ENCODE results near the gene JARID2.

Gene JARID2

GRCh38 chr6:15355683-15356099 is 109.8 kb downstream of the JARID2 start:
- Histone ChIP-seq H4K20me1 (ENCODE audit: insufficient read depth, low read length) (0 out of 2 replicates have a peak, but pooled peaks cover 4% of the 10 kb centered on the region), H3K9ac (ENCODE audit: low read length) (no peak overlapping the region), H3K9me2 (ENCODE audit: low read depth, low read length) (no peaks in the 10 kb centered on the region), H3K9me3 (ENCODE audit: low read length) (no peaks in the 10 kb centered on the region), H3K27ac (ENCODE audit: low read depth, low read length, poor library complexity, severe bottlenecking) (no peak overlapping the region), H3K79me2 (ENCODE audit: insufficient read depth, low read length) (no peaks in the 10 kb centered on the region), H3K4me3 (ENCODE audit: low read depth, low read length, poor library complexity, severe bottlenecking) (no peak overlapping the region), H3K4me1 (ENCODE audit: insufficient read depth, low read length, severe bottlenecking) (no peaks in the 10 kb centered on the region), H3K27me3 (ENCODE audit: insufficient read depth, low read length) (peaks cover 8% of the 10 kb centered on the region; the same call in 1 of the 2 replicates), H3F3A (ENCODE audit: insufficient read depth, low read length) (no peaks in the 10 kb centered on the region), H3K4me2 (ENCODE audit: low read length) (no peak overlapping the region), H3K36me3 (ENCODE audit: insufficient read depth, low read length) (no peaks in the 10 kb centered on the region), H2AFZ (ENCODE audit: low read length) (no peak overlapping the region)
- TF ChIP-seq EZH2 (IDR thresholded peaks at IDR 0.05; ENCODE audit: borderline replicate concordance, low read length) = no peak
- TF ChIP-seq CTCF (IDR thresholded peaks at IDR 0.05; ENCODE audit: low read length) = no peak

GRCh38 chr6:15356179-15356578 is 110.3 kb downstream of the JARID2 start:
- Histone ChIP-seq H3K27me3 (ENCODE audit: insufficient read depth, low read length) (peaks cover 8% of the 10 kb centered on the region; the same call in 1 of the 2 replicates), H3F3A (ENCODE audit: insufficient read depth, low read length) (no peaks in the 10 kb centered on the region), H3K9me2 (ENCODE audit: low read depth, low read length) (no peaks in the 10 kb centered on the region), H3K79me2 (ENCODE audit: insufficient read depth, low read length) (no peaks in the 10 kb centered on the region), H4K20me1 (ENCODE audit: insufficient read depth, low read length) (0 out of 2 replicates have a peak, but pooled peaks cover 4% of the 10 kb centered on the region), H3K9me3 (ENCODE audit: low read length) (no peaks in the 10 kb centered on the region), H3K4me3 (ENCODE audit: low read depth, low read length, poor library complexity, severe bottlenecking) (no peak overlapping the region), H3K36me3 (ENCODE audit: insufficient read depth, low read length) (no peaks in the 10 kb centered on the region), H3K27ac (ENCODE audit: low read depth, low read length, poor library complexity, severe bottlenecking) (no peak overlapping the region), H3K4me2 (ENCODE audit: low read length) (no peak overlapping the region), H2AFZ (ENCODE audit: low read length) (no peak overlapping the region), H3K4me1 (ENCODE audit: insufficient read depth, low read length, severe bottlenecking) (no peaks in the 10 kb centered on the region), H3K9ac (ENCODE audit: low read length) (no peak overlapping the region)
- no peak for TF ChIP-seq CTCF (IDR thresholded peaks at IDR 0.05; ENCODE audit: low read length)
- TF ChIP-seq EZH2 (IDR thresholded peaks at IDR 0.05; ENCODE audit: borderline replicate concordance, low read length) = no peak

- H3K9me3 ChIP-seq (ENCODE audit: low read length) = no peaks in the 10 kb centered on the region
- 0 out of 2 replicates have a peak, but pooled peaks cover 4% of the 10 kb centered on the region for H4K20me1 ChIP-seq (ENCODE audit: insufficient read depth, low read length)
- H3K79me2 ChIP-seq (ENCODE audit: insufficient read depth, low read length) = no peaks in the 10 kb centered on the region
- no peaks in the 10 kb centered on the region for H3K36me3 ChIP-seq (ENCODE audit: insufficient read depth, low read length)
- H3K4me2 ChIP-seq (ENCODE audit: low read length) = no peak overlapping the region
- no peak overlapping the region for H3K27ac ChIP-seq (ENCODE audit: low read depth, low read length, poor library complexity, severe bottlenecking)
- no peak overlapping the region for H3K9ac ChIP-seq (ENCODE audit: low read length)
- no peak for TF ChIP-seq EZH2 (IDR thresholded peaks at IDR 0.05; ENCODE audit: borderline replicate concordance, low read length)
- TF ChIP-seq CTCF (IDR thresholded peaks at IDR 0.05; ENCODE audit: low read length) = no peak
- H3K4me1 ChIP-seq (ENCODE audit: insufficient read depth, low read length, severe bottlenecking) = no peaks in the 10 kb centered on the region
- no peak overlapping the region for H2AFZ ChIP-seq (ENCODE audit: low read length)
- no peaks in the 10 kb centered on the region for H3K9me2 ChIP-seq (ENCODE audit: low read depth, low read length)
- peaks cover 8% of the 10 kb centered on the region; the same call in 1 of the 2 replicates for H3K27me3 ChIP-seq (ENCODE audit: insufficient read depth, low read length)
- no peaks in the 10 kb centered on the region for H3F3A ChIP-seq (ENCODE audit: insufficient read depth, low read length)
- no peak overlapping the region for H3K4me3 ChIP-seq (ENCODE audit: low read depth, low read length, poor library complexity, severe bottlenecking)
Observed at GRCh38 chr6:15356937-15357336, 111.1 kb downstream of the JARID2 start.

Measured in OCI-LY1 (cell line).